ENCODE data around the gene HOXA10. TPM values are rescaled to one million over a fixed set of nuclear protein-coding genes. Genes with fewer than 3 reads are reported as not detected.
A peak's percentile ranks its signal among the peaks of the same experiment; 100 is the strongest.

HOXA10 gene
- total RNA-seq, 4 donors from 2014 or later, result 19.0 to 34.1 (median 24.9) TPM

GRCh38 chr7:27145914-27146412, 28.2 kb downstream of the HOXA10 start:
- H3K4me1 ChIP-seq, result peaks cover 0 to 62% (median 7%) of the 10 kb centered on the region in 4 donors
- DNase-seq (ENCODE audit: low spot score in 2 of 2), result no peak
- WGBS, 2 donors, result 78 to 83% methylated on average over 11 of the region's 11 CpGs
- H3K27ac ChIP-seq, result peak overlapping the region in 3 of 4 donors; percentile 46 to 77 (median 55)
- H3K36me3 ChIP-seq, result peaks cover 0 to 27% (median 0%) of the 10 kb centered on the region in 3 donors
- no peaks in the 10 kb centered on the region for H3K9me3 ChIP-seq
- TF ChIP-seq POLR2A (IDR thresholded peaks at IDR 0.05) (no peak), EP300 (IDR thresholded peaks at IDR 0.05) (no peak), CTCF (IDR thresholded peaks at IDR 0.05) (no peak)
- H3K27me3 ChIP-seq, result peaks cover 0 to 97% of the 10 kb centered on the region in 2 donors
- no peak overlapping the region for H3K4me3 ChIP-seq

- Histone ChIP-seq H3K27me3 (peaks cover 0 to 97% of the 10 kb centered on the region in 2 donors), H3K4me1 (peaks cover 0 to 58% (median 7%) of the 10 kb centered on the region in 4 donors), H3K36me3 (peaks cover 0 to 27% (median 0%) of the 10 kb centered on the region in 3 donors), H3K4me3 (peak overlapping the region in 1 of 4 donors; percentile 4), H3K27ac (peak overlapping the region in 3 of 4 donors; percentile 46 to 77 (median 55)), H3K9me3 (no peaks in the 10 kb centered on the region)
- TF ChIP-seq POLR2A (IDR thresholded peaks at IDR 0.05) (no peak), EP300 (IDR thresholded peaks at IDR 0.05) (no peak), CTCF (IDR thresholded peaks at IDR 0.05) (no peak)
- no peak for DNase-seq (ENCODE audit: low spot score in 2 of 2)
- 73 to 76% methylated on average over 46 to 47 of the region's 47 CpGs for WGBS, 2 donors
Observed at GRCh38 chr7:27145165-27145913, 28.8 kb downstream of the HOXA10 start.

- no peak overlapping the region for H3K4me3 ChIP-seq
- H3K27me3 ChIP-seq, result peaks cover 0 to 97% of the 10 kb centered on the region in 2 donors
- no peak for TF ChIP-seq EP300 (IDR thresholded peaks at IDR 0.05)
- no peak for TF ChIP-seq CTCF (IDR thresholded peaks at IDR 0.05)
- TF ChIP-seq POLR2A (IDR thresholded peaks at IDR 0.05), result no peak
- WGBS, 2 donors, result 37 to 55% methylated on average over 31 of the region's 31 CpGs
- peaks cover 0 to 54% (median 7%) of the 10 kb centered on the region in 4 donors for H3K4me1 ChIP-seq
- H3K9me3 ChIP-seq, result no peaks in the 10 kb centered on the region
- H3K36me3 ChIP-seq, result peaks cover 0 to 28% (median 0%) of the 10 kb centered on the region in 3 donors
- peak overlapping the region in 3 of 4 donors; percentile 19 to 55 (median 46) for H3K27ac ChIP-seq
- no peak for DNase-seq (ENCODE audit: low spot score in 2 of 2)
Observed at GRCh38 chr7:27144781-27145164, 29.3 kb downstream of the HOXA10 start.

- peaks cover 0 to 97% of the 10 kb centered on the region in 2 donors for H3K27me3 ChIP-seq
- H3K36me3 ChIP-seq, result peaks cover 0 to 33% (median 0%) of the 10 kb centered on the region in 3 donors
- WGBS, 2 donors, result 36 to 59% methylated on average over 40 of the region's 40 CpGs
- H3K4me1 ChIP-seq, result peaks cover 0 to 55% (median 7%) of the 10 kb centered on the region in 4 donors
- DNase-seq (ENCODE audit: low spot score in 2 of 2), result no peak
- TF ChIP-seq EP300 (IDR thresholded peaks at IDR 0.05) (no peak), CTCF (IDR thresholded peaks at IDR 0.05) (no peak), POLR2A (IDR thresholded peaks at IDR 0.05) (no peak)
- peak overlapping the region in 2 of 4 donors; percentile 28 to 54 for H3K4me3 ChIP-seq
- H3K9me3 ChIP-seq, result no peaks in the 10 kb centered on the region
- H3K27ac ChIP-seq, result peak overlapping the region in 3 of 4 donors; percentile 19 to 55 (median 46)
Observed at GRCh38 chr7:27143950-27144780, 30.0 kb downstream of the HOXA10 start.
